Transverse colon (tissue), 4 donors: ENCODE results near the gene SDS.

Experiments used
- EP300 ChIP-seq: sonication (generic); formaldehyde crosslinking; IDR thresholded peaks from one replicate; pipeline ENCODE4 v1.6.1; 2017; ENCODE audit warnings: antibody characterized with exemption, low read depth
- POLR2A ChIP-seq: fragments of 450-650 bp; IDR thresholded peaks from one replicate; pipeline ENCODE4 v1.6.1; 2016; ENCODE audit warnings: antibody characterized with exemption, mild to moderate bottlenecking, moderate library complexity
- POLR2AphosphoS5 ChIP-seq, 3 donors: sonication (generic); formaldehyde crosslinking; IDR thresholded peaks; one replicate each; pipeline ENCODE4 v1.6.1; 2016; ENCODE audit warnings: antibody characterized with exemption in 3 of 3
- TF ChIP-seq, protein P1 (sequence below), 5 experiments: fragments of 200-600 bp in 3 of 5; fragments of 450-650 bp in 2 of 5; sonication (generic) in 3 of 5; IDR thresholded peaks; 1 replicate in 2 of 5; 2 replicates in 3 of 5; pipeline ENCODE4 v1.5.1; 2016 to 2017; ENCODE audit warnings: antibody characterized with exemption in 5 of 5, inconsistent platforms in 3 of 5, mild to moderate bottlenecking in 2 of 5, moderate library complexity in 1 of 5

DNA sequence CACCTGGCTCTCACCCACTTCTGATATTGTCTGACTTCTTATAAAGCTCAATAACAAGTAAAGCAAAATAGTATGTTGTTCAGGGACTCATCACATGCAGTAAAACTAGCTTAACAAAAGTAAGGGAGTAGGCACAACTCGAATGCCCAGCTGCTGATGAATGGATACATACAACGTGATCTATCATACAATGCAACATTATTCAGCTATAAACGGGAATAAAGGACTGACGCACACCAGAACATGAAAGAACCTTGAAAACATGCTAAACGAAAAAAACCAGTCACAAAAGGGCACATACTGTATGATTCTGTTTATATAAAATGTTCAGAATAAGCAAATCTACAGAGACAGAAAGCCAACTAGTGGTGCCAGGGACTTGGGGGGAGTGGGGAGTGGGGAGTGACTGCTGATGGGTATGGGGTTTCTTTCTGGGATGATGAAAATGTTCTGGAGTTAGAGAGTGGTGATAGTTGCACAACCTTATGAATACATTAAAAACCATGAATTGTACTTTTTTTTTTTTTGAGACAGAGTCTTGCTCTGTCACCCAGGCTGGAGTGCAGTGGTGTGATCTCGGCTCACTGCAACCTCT, 34.2 kb downstream of the SDS start:
- TF ChIP-seq POLR2A (no peak), EP300 (no peak), POLR2AphosphoS5 (IDR thresholded peaks at IDR 0.05) (no peak)
- TF ChIP-seq, protein P1, sequence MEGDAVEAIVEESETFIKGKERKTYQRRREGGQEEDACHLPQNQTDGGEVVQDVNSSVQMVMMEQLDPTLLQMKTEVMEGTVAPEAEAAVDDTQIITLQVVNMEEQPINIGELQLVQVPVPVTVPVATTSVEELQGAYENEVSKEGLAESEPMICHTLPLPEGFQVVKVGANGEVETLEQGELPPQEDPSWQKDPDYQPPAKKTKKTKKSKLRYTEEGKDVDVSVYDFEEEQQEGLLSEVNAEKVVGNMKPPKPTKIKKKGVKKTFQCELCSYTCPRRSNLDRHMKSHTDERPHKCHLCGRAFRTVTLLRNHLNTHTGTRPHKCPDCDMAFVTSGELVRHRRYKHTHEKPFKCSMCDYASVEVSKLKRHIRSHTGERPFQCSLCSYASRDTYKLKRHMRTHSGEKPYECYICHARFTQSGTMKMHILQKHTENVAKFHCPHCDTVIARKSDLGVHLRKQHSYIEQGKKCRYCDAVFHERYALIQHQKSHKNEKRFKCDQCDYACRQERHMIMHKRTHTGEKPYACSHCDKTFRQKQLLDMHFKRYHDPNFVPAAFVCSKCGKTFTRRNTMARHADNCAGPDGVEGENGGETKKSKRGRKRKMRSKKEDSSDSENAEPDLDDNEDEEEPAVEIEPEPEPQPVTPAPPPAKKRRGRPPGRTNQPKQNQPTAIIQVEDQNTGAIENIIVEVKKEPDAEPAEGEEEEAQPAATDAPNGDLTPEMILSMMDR (IDR thresholded peaks at IDR 0.05) = no peak
